GM19438 (cell line): ENCODE results near the gene NRP2.

Experiments
- ATAC-seq: cut with Tn5 transposase; IDR thresholded peaks from one replicate; pipeline ENCODE4 v1.9.1; 2021; ENCODE audit warnings: low read depth; ENCODE audit not compliant: unreplicated experiment

NRP2 gene

GRCh38 chr2:205705511-205706349 lies 23.4 kb downstream of the NRP2 start:
- ATAC-seq = no peak

- ATAC-seq = peak; percentile 96
These were observed 24.6 kb downstream of the NRP2 start for GRCh38 chr2:205706769-205707381.

- no peak for ATAC-seq
These were observed 25.9 kb downstream of the NRP2 start for GRCh38 chr2:205708231-205708631.

GRCh38 chr2:205709319-205709718 lies 27.0 kb downstream of the NRP2 start:
- ATAC-seq = no peak

GRCh38 chr2:205712508-205712907 lies 30.2 kb downstream of the NRP2 start:
- no peak for ATAC-seq

- ATAC-seq = no peak
These were observed 30.8 kb downstream of the NRP2 start for GRCh38 chr2:205713086-205713485.

- peak; percentile 65 for ATAC-seq
These were observed 31.9 kb downstream of the NRP2 start for GRCh38 chr2:205714058-205714776.

- no peak for ATAC-seq
These were observed 32.8 kb downstream of the NRP2 start for GRCh38 chr2:205714789-205715720.

- no peak for ATAC-seq
These were observed 33.7 kb downstream of the NRP2 start for GRCh38 chr2:205715831-205716525.

- ATAC-seq = no peak
These were observed 35.0 kb downstream of the NRP2 start for GRCh38 chr2:205717175-205717846.

- no peak for ATAC-seq
These were observed 35.7 kb downstream of the NRP2 start for GRCh38 chr2:205717999-205718398.

GRCh38 chr2:205719847-205720246 lies 37.5 kb downstream of the NRP2 start:
- ATAC-seq = no peak

- no peak for ATAC-seq
These were observed 38.2 kb downstream of the NRP2 start for GRCh38 chr2:205720451-205720902.

- no peak for ATAC-seq
These were observed 38.8 kb downstream of the NRP2 start for GRCh38 chr2:205721057-205721449.

GRCh38 chr2:205722283-205722918 lies 40.1 kb downstream of the NRP2 start:
- no peak for ATAC-seq

GRCh38 chr2:205723179-205723578 lies 40.9 kb downstream of the NRP2 start:
- ATAC-seq = no peak

- no peak for ATAC-seq
These were observed 42.8 kb downstream of the NRP2 start for GRCh38 chr2:205725059-205725458.

GRCh38 chr2:205726506-205726905 lies 44.2 kb downstream of the NRP2 start:
- no peak for ATAC-seq

GRCh38 chr2:205727174-205727573 lies 44.9 kb downstream of the NRP2 start:
- no peak for ATAC-seq
